ENCODE measurements around the gene LMTK3.
"Not testable (repeated sequence)": the region's sequence is repeated elsewhere in the genome, so short reads cannot be mapped to it uniquely, and the experiment has no call there.

LMTK3 gene

GRCh38 chr19:48544856-48545750, 33.5 kb upstream of the LMTK3 start:
- no peak for TF ChIP-seq CTCF (IDR thresholded peaks at IDR 0.05; ENCODE audit: low read depth, low read length)
- DNase-seq (ENCODE audit: extremely low read depth, low read depth) = no peak

- TF ChIP-seq CTCF (IDR thresholded peaks at IDR 0.05; ENCODE audit: low read depth, low read length) = no peak
- no peak for DNase-seq (ENCODE audit: extremely low read depth, low read depth)
These were observed 31.6 kb upstream of the LMTK3 start for GRCh38 chr19:48543121-48543710.

- no peak for TF ChIP-seq CTCF (IDR thresholded peaks at IDR 0.05; ENCODE audit: low read depth, low read length)
- no peak for DNase-seq (ENCODE audit: extremely low read depth, low read depth)
These were observed 30.2 kb upstream of the LMTK3 start for GRCh38 chr19:48541813-48542212.

GRCh38 chr19:48540110-48540509, 28.5 kb upstream of the LMTK3 start:
- no peak for TF ChIP-seq CTCF (IDR thresholded peaks at IDR 0.05; ENCODE audit: low read depth, low read length)
- DNase-seq (ENCODE audit: extremely low read depth, low read depth) = no peak

- TF ChIP-seq CTCF (IDR thresholded peaks at IDR 0.05; ENCODE audit: low read depth, low read length) = no peak
- DNase-seq (ENCODE audit: extremely low read depth, low read depth) = no peak
These were observed 28.0 kb upstream of the LMTK3 start for GRCh38 chr19:48539503-48540096.

GRCh38 chr19:48538057-48538456, 26.4 kb upstream of the LMTK3 start:
- not testable (repeated sequence) for DNase-seq (ENCODE audit: extremely low read depth, low read depth)

- no peak for TF ChIP-seq CTCF (IDR thresholded peaks at IDR 0.05; ENCODE audit: low read depth, low read length)
- no peak for DNase-seq (ENCODE audit: extremely low read depth, low read depth)
These were observed 25.9 kb upstream of the LMTK3 start for GRCh38 chr19:48537541-48537940.

Data from AG09319 (cell line).